Prostate gland (tissue), 2 donors: Measurements from ENCODE around the gene ADK.

Experiments
- POLR2A ChIP-seq: fragments of 450-650 bp; IDR thresholded peaks from one replicate; pipeline ENCODE4 v1.6.1; 2016; ENCODE audit warnings: antibody characterized with exemption, mild to moderate bottlenecking
- POLR2AphosphoS5 ChIP-seq: sonication (generic); formaldehyde crosslinking; IDR thresholded peaks from one replicate; pipeline ENCODE4 v1.6.1; 2017; ENCODE audit warnings: antibody characterized with exemption
- TF ChIP-seq, protein P1 (sequence below), 4 experiments: fragments of 200-600 bp in 2 of 4; fragments of 450-650 bp in 2 of 4; sonication (generic) in 2 of 4; IDR thresholded peaks; 1 replicate in 3 of 4; 2 replicates in 1 of 4; pipeline ENCODE4 v1.5.1; 2016 to 2019; ENCODE audit warnings: antibody characterized with exemption in 4 of 4, mild to moderate bottlenecking in 2 of 4, moderate library complexity in 2 of 4

DNA sequence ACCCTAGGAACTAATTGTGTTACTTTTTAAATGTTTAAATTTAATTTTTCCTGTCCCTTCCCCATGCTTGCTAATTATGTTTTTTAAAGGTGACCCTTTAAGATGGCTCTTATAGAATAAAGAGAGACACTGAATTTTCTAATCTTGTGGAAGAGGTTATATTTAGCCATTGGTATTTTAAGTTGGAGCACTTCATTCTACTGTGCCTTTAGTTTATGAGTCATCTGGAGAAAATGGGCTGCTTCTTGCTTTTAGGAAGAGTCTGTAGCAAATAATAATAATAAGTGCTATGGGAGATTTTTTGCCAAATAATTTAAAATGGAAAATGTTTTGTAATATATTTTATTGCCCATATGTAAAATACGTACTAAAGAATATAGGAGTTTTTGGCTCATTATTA, 139.7 kb downstream of the ADK start:
- TF ChIP-seq, protein P1, sequence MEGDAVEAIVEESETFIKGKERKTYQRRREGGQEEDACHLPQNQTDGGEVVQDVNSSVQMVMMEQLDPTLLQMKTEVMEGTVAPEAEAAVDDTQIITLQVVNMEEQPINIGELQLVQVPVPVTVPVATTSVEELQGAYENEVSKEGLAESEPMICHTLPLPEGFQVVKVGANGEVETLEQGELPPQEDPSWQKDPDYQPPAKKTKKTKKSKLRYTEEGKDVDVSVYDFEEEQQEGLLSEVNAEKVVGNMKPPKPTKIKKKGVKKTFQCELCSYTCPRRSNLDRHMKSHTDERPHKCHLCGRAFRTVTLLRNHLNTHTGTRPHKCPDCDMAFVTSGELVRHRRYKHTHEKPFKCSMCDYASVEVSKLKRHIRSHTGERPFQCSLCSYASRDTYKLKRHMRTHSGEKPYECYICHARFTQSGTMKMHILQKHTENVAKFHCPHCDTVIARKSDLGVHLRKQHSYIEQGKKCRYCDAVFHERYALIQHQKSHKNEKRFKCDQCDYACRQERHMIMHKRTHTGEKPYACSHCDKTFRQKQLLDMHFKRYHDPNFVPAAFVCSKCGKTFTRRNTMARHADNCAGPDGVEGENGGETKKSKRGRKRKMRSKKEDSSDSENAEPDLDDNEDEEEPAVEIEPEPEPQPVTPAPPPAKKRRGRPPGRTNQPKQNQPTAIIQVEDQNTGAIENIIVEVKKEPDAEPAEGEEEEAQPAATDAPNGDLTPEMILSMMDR (IDR thresholded peaks at IDR 0.05) = no peak
- TF ChIP-seq POLR2A (no peak), POLR2AphosphoS5 (no peak)
